Ecto neural progenitor cell (in vitro differentiated cells): ENCODE results near the gene BATF3.
"Not testable (repeated sequence)": the region's sequence is repeated elsewhere in the genome, so short reads cannot be mapped to it uniquely, and the experiment has no call there.

Experiments
- DNase-seq: peaks from one replicate; pipeline ENCODE4 v3.0.0-alpha.2; 2018; ENCODE audit warnings: low spot score

BATF3 gene

DNA sequence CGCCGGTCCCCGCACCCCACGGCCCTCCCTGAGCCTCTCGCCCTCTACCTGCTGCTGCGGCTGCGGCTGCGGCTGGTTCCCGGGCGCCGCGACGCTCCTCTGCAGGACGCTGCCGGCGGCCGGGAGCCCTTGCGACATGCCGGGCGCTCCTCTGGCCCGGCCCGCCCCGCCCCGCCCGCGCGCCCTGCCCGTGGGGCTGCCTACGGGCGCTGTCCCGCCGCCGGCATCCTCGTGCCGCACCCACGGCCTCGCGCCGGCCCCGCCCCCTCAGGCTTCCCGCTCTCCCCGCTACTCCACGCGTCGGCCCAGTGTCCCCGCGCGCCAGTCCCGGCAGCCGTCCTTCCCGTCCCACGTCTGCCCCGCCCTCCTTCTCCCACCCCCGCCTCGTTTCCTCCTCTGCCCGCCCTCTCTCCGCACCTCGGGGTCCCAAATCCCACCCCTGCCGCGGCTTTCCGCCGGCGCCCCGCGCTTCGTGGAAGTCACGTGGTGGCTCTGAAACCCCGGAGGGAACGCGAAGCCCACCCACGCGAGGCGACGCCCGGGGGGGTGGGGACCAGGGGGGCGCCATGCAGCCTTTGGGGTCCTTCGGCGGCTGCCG, at the start of gene BATF3:
BATF3 (minus strand) TSS at position 216 of the 598 bp plus-strand sequence; CDS start at position 138, 78 bp downstream.
- DNase-seq = peak; percentile 61

- DNase-seq = no peak
Measured at GRCh38 chr1:212746546-212746945, 46.9 kb upstream of the BATF3 start.

- no peak for DNase-seq
Measured at GRCh38 chr1:212745303-212745702, 45.7 kb upstream of the BATF3 start.

- DNase-seq = no peak
Measured at GRCh38 chr1:212743901-212744475, 44.3 kb upstream of the BATF3 start.

DNA sequence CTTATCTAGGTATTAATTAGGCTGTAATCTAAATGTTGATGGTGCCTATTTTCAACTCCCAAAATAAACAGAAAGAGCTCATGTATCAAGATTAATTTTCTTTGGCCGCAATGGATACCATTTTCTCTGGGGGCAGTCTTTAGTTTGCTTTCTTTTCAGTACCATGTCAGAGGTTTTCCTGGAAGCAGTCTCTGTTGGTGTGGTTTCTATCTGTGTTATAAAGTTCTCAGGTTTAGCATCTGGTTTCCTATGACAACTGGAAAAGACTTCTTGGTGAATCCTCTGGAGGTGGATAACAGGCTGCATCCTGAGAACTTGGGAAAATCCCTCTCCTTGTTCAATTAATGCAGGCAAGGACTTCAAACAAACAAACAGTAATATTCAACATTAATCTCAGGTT, 38.7 kb upstream of the BATF3 start:
- DNase-seq = no peak

DNA sequence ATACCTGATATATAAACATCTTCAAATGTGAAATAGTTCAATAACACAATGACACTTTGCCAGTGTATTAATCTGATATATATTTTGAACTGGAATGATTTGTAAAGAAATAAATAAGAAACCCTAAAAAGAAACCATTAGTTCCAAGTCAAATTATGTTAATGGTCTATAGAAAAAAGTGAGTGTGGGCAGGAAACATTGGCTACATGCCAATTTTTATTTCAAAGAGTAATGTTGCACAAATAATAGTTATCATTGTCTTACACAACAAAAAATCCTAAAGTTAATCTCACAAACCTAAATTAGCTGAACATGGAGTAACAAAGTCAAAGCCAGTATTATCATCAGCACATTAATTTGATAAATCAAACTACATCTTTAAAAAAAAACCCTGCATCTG, 37.9 kb upstream of the BATF3 start:
- no peak for DNase-seq

- no peak for DNase-seq
Measured at GRCh38 chr1:212733109-212733508, 33.5 kb upstream of the BATF3 start.

DNA sequence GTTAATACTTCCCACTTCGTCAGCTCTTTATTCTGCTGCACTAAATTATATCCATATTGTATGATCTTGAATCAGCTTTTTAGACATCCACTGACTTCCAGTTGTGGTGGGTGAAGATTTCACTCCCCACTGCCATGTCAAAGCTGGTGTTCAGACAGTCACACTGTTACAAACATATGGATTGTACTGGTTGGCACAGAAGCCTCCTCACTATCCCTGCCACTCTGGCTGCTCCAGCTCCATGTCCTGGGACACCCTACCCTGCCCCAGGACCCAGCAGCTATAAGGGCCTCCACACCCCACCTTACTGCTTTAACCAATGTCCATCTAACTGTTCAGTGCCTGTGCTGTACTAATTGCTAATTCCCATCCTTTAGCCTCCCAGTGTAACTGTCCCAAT, 32.0 kb upstream of the BATF3 start:
- DNase-seq = no peak

DNA sequence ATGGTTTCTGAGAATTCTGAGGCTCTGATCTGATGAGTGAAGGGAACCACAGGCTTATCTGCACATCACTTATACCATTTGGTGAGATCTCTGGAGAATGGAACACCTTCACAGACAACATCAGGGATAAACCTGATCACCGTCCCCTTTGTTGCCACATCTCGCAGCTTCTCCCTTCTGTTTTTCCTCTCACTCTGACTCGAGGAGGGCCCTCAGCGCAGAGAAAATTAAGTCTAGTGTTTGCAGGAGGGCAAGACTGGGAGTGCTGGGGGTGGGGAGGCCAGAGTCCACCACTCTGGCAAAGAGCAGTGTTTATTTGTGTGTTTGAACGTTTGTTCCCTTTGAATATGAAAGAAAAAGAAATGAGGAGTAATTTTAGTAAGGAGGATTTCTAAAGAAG, 29.0 kb upstream of the BATF3 start:
- no peak for DNase-seq

GRCh38 chr1:212727386-212728181, 27.9 kb upstream of the BATF3 start:
- DNase-seq = no peak

DNA sequence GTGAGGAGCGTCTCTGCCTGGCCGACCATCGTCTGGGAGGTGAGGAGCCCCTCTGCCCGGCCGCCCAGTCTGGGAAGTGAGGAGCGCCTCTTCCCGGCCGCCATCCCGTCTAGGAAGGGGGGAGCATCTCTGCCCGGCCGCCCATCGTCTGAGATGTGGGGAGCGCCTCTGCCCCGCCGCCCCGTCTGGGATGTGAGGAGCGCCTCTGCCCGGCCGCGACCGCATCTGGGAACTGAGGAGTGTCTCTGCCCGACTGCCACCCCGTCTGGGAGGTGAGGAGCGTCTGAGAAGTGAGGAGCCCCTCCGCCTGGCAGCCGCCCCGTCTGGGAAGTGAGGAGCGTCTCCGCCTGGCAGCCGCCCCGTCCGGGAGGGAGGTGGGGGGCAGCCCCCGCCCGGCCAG, 25.0 kb upstream of the BATF3 start:
- DNase-seq = not testable (repeated sequence)

DNA sequence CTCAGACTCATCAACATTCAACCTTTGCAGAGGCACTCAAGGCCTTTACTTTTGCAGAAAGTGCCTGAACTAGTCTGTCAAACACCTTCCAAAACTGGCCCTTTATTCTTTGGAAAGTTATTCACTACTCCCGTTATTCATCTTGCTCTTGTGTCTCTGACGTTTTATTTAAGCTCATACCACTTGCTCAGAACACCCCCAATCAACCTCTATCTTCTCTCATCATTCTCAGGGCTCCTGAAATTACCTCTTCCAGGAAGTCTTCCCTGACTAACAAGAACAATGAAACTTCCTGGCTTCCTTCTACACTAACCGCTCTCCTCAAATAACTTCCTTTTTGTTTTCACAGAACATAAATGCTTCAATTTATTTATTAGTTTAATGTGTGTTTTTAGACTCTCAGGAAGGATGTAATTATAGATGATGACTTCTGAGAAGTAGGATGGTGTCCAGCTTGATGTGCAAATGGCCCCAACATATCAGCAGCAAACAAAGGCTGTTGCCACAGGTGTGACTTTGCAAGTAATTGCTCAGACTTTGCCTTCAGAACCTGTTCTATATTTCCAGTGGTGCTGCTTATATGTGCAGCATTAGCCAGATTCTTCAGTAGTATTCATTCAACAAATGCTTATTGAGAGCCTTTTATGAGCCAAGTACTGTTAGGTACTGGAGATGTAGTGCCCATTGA, 22.8 kb upstream of the BATF3 start:
- DNase-seq = no peak

- DNase-seq = no peak
Measured at GRCh38 chr1:212721388-212722247, 22.0 kb upstream of the BATF3 start.

GRCh38 chr1:212719633-212720032, 20.0 kb upstream of the BATF3 start:
- no peak for DNase-seq

- DNase-seq = no peak
Measured at GRCh38 chr1:212718499-212718898, 18.9 kb upstream of the BATF3 start.

DNA sequence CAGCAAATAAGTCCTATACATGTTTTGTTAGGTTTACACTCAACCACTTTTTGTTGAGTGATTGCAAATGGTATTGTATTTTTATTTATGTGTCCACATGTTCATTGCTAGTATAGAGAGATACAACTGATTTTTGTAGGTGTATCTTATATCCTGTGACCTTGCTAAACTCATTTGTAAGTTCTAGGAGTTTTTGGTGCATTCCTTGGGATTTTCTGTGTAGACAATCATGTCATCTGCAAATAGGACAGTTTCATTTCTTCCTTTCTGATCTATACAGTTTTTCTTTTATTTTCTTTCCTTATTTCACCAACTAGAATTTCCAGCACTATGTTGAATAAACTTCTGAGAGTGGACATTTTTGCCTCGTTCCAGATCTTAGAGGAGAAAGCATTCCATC, 16.5 kb upstream of the BATF3 start:
- DNase-seq = no peak

- no peak for DNase-seq
Measured at GRCh38 chr1:212713465-212714136, 14.0 kb upstream of the BATF3 start.

DNA sequence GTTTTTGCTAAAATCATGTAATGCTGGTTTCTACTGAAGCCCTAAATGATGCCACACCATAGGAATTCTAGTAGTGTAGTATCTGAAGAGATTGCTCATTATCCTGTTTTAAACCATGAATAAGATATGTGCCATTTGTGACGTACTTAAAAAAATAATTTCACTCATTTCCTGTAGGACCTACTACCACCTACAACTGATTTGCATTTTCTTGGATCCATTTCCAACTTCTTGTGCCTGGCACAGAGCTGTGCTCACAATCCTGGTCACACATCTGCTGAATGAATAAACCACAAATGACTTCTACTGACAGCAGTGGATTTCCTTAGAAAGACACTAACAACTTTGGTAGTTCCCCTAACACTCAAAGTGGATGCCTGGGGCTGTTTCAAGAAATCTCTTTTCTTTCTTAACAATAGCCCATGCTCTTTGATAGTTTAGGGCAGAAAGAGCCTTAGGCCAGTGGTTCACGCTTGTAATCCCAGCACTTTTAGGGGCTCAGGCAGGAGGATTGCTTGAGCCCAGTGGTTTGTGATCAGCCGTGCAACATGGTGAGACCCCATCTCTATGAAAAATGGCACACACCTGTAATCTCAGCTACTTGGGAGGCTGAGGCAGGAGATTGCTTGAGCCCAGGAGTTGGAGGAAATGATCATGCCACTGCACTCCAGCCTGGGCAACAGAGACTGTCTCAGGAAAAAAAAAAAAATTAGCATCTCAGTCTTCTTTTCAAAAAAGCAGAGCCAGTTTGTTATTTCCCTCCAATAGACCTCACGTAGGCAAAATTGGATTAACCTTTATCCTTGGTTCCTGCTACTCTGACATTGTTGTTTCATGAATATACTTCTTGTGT, 13.0 kb upstream of the BATF3 start:
- DNase-seq = no peak

DNA sequence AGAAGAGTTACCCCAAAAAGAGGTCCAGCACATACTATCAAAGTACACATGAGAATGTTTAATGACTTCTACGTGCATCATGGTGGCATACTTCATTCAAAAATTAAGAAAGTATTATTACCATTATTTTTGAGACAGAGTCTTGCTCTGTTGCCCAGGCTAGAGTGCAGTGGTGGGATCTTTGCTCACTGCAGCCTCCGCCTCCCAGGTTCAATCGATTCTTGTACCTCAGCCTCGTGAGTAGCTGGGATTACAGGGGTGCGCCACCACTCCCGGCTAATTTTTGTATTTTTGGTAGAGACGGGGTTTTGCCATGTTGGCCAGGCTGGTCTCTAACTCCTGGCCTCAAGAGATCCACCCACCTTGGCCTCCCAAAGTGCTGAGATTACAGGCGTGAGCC, 12.3 kb upstream of the BATF3 start:
- DNase-seq = not testable (repeated sequence)

GRCh38 chr1:212710566-212710965, 10.9 kb upstream of the BATF3 start:
- DNase-seq = no peak
